GM18867 (cell line): ENCODE measurements around the gene CEACAM18.

Experiments
- ATAC-seq: cut with Tn5 transposase; IDR thresholded peaks from one replicate; pipeline ENCODE4 v1.9.1; 2021; ENCODE audit warnings: mild to moderate bottlenecking, moderate library complexity; ENCODE audit not compliant: unreplicated experiment

CEACAM18 gene

DNA sequence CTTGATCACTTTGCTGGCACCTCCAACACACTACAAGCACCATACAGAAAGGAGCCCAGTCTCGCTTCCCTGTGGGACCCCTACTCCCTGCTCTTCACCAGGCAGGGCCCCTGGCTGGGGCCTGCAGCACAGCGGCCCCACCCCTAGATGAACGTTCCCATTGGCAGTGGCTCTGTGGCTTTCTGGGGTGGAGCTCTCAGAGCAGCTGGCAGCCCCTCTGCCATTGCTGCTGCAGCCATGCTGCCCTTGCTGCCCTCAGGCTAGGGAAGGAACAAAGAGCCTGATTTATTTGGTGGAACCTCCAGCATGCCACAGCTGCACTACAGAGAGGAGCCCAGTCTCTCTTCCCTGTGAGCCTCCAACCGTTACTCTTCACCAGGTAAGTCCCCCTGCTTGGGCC, 47.3 kb downstream of the CEACAM18 start:
- ATAC-seq, result no peak

DNA sequence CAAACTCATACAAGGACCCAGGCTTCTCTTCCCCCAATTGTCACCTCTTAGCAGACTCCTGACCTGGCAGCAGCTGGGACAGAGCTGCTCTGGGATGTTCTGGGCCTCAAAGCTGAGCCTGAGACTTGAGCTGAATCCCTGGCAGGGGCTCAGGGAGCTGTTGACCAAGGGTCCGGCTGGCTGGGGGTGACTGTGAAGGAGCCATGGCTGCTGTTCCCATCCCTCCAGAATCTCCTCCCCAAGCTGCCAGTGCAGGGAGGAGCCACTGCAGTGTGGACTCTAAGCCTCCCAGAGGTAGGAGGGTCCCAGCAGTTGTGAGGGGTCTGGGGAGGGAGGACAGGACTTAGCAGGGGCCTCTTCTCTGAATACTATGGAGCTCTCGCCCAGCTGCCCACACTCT, 51.0 kb downstream of the CEACAM18 start:
- ATAC-seq, result no peak

DNA sequence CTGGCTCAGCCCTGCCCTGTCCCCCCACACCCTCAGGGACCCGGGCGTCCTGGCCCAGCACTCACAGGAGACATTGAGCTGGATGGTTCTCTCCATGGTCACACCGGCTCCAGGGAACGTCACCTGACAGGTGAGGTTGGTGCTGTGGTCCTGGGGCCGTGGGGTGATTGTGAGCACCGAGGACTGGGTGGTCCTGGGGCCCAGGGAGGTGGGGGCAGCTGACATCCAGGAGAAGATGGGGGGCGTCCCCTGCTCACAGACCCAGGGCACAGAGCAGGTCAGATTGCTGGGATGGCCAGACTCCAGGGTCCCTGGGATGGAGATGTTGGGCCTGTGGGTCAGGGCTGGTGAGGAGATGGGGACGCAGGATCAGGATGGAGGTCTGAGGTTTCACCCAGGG, 52.3 kb downstream of the CEACAM18 start:
- ATAC-seq, result no peak

DNA sequence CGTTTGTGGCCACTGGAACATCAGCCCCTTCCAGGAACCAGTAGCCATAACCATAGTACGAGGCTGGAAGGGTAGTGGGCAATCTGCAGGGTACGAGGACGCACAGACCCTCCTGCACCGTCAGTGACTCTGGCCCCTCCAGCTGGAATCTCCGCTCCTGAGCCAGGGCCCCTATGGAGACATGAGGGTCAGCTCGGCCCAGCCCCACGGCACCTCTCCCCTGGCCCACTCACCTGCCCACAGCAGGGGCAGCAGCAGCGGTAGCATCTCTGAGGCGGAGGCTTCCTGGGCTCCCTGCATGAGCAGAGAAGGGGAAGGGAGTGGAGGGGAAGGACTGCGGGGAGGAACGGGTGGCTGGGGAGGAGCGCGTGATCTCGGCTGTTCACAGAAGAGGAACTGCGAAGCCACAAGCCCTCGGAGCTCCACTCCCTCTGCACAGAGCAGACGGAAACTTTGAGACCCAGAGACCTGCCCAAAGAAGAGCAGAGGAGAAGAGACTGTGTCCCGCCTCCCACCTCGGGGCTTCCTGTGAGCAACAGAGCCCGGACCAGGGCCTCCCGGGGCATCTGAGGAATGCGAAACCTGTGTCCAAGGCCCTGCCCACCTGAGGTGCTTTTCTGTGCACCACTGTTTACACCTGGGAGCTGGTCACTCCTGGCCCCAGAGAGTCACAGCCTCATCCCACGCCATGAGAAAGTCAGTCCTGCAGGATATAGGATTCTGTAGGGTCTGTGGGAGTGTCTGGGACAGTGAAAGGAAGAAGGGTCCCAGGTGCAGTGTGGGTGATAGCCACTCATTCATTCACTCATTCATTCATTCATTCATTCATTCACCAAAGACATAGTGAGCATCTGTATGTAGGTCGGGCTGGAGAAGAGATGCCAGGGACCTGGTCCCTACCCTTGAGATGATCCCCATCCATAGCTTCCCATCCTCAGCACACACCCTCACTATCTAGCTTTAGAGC, 53.3 kb downstream of the CEACAM18 start, which contains the start of gene SIGLEC6:
TSS of gene SIGLEC6 (minus strand) at position 322 of the 967 bp plus-strand sequence. CDS start at position 300, 22 bp downstream.
- peak; percentile 74 for ATAC-seq

DNA sequence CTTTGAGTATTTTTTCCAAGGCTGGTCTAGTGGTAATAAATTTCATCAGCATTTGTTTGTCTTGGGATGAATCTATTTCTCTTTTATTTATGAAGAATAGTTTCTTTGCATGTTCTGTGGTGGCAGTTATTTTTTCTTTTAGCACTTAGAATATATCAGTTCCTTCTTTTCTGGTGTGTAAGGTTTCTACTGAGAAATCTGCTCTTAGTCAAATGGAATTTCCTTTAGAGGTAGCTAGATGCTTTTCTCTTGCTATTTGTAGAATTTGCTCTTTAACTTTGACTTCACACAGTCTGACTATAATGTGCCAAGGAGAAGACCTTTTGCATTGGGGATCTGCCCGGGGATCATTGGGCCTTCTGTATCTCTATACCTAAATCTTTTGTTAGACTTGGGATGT, 57.2 kb downstream of the CEACAM18 start:
- no peak for ATAC-seq

DNA sequence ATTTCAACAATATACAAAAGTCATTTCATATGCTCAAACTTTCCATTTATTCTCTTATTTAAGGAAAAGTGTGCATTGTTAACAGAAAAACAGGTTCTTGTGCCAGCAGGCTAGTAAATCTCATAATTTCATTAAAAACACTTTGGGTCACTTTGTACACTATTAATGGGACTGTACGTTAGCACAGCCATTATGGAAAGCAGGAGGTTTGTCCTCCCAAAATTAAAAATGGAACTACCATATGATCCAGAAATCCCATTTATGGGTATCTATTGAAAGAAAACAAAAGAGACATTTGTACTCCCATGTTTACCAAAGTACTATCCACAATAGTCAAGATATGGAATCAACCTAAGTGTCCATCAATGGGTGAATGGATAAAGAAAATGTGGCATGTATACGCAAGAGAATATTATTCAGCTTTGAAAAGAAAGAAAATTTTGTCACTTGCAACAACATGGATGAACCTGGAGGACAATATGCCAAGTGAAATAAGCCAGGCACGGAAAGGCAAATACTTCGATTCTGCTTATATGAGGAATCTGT, 61.6 kb downstream of the CEACAM18 start:
- no peak for ATAC-seq
